LNCaP clone FGC (cell line): ENCODE measurements around the gene MCF2L2.

Source experiments
- DNase-seq: peaks from one replicate; pipeline ENCODE4 v3.0.0-alpha.2; 2011; ENCODE audit warnings: low read depth
- H3K4me3 ChIP-seq: 2 replicates; pipeline ENCODE4 v1.5.1; 2011; ENCODE audit warnings: mild to moderate bottlenecking, low read depth, low read length, control low read depth
- TF ChIP-seq, protein P1 (sequence below): IDR thresholded peaks from 2 replicates; pipeline ENCODE4 v1.5.1; 2012; ENCODE audit warnings: mild to moderate bottlenecking; ENCODE audit not compliant: control insufficient read depth, insufficient read depth; ENCODE audit errors: extremely low read depth

Gene MCF2L2

DNA sequence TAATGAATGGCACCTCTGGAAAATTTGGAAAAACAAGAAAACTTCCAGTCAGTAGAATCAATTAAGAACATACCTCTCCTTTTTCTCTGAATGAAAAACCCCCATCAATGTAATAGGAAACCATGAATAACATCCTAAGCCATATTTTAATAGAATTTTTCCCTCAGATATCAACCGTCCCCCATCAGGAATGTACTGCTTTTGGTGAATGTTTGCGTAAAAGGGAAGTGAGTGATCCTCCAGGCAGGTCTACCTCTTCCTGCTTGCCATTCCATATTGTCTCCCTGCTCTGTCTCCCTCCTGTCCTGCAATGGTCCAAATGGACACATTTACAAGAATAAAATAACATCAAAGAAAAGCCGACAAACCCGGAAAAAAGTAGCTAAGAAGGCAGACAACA is 296.7 kb downstream of the MCF2L2 start:
- no peak for DNase-seq
- TF ChIP-seq, protein P1, sequence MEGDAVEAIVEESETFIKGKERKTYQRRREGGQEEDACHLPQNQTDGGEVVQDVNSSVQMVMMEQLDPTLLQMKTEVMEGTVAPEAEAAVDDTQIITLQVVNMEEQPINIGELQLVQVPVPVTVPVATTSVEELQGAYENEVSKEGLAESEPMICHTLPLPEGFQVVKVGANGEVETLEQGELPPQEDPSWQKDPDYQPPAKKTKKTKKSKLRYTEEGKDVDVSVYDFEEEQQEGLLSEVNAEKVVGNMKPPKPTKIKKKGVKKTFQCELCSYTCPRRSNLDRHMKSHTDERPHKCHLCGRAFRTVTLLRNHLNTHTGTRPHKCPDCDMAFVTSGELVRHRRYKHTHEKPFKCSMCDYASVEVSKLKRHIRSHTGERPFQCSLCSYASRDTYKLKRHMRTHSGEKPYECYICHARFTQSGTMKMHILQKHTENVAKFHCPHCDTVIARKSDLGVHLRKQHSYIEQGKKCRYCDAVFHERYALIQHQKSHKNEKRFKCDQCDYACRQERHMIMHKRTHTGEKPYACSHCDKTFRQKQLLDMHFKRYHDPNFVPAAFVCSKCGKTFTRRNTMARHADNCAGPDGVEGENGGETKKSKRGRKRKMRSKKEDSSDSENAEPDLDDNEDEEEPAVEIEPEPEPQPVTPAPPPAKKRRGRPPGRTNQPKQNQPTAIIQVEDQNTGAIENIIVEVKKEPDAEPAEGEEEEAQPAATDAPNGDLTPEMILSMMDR = no peak
- no peak overlapping the region for H3K4me3 ChIP-seq

DNA sequence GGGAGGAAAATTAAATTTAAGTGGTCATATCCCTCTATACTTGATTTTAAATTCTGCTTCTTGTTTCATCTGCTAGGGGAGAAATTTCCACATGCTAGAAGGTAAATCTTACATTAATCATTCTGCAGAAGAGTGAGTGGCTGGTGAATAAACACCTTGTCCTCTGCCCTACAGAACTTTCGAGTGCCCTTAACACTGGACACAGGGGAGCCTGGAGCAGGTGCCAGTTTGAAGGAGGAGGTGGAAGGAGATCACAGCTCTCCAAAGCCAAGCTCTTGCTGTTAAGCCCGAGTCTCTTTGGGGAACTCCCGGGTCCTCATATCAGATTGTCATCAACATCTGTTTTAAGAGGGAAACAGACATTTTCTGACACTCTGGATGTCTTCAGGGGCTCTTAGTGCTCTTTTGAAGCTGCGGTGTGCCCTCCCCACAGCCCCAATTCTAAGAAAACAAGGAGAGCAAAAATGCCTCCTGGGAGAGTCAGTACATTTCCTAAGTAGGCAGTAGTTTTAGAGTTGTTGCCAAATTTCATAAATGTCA is 297.2 kb downstream of the MCF2L2 start:
- no peak overlapping the region for H3K4me3 ChIP-seq
- no peak for DNase-seq
- TF ChIP-seq, protein P1 = no peak

GRCh38 chr3:183129243-183129642 is 299.2 kb downstream of the MCF2L2 start:
- TF ChIP-seq, protein P1 = no peak
- DNase-seq = no peak
- H3K4me3 ChIP-seq = no peak overlapping the region

DNA sequence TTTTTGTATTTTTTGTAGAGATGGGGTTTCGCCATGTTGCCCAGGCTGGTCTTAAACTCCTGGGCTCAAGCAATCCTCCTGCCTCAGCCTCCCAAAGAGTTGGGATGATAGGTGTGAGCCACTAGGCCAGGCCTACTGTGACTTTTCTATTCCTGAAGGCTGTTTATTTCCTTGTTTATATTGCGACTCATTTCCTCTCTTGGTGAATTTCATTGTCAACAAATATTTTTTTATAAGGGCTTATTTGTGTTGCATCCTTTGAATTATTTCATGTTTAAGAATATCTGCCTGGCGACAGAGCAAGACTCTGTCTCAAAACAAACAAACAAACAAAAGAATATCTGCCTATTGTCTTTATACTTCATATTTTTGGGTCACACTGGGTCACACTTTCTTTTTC is 299.7 kb downstream of the MCF2L2 start:
- no peak for DNase-seq
- TF ChIP-seq, protein P1 = no peak
- no peak overlapping the region for H3K4me3 ChIP-seq
